NT2/D1 (cell line): Measurements from ENCODE around the gene CANX.

ENCODE experiments used
- DNase-seq: peaks from one replicate; pipeline ENCODE4 v3.0.0-alpha.2; 2011; ENCODE audit warnings: low read depth, low spot score
- H3K27me3 ChIP-seq: 2 replicates; pipeline ENCODE4 v1.6.0; 2011; ENCODE audit warnings: mild to moderate bottlenecking; ENCODE audit not compliant: insufficient read length, insufficient read depth
- H3K36me3 ChIP-seq: 2 replicates; pipeline ENCODE4 v1.6.1; 2011; ENCODE audit warnings: mild to moderate bottlenecking, low read length, mixed read lengths; ENCODE audit not compliant: insufficient read depth, insufficient read length
- H3K4me1 ChIP-seq: 2 replicates; pipeline ENCODE4 v1.5.1; 2011; ENCODE audit not compliant: insufficient read depth, insufficient read length
- H3K4me3 ChIP-seq: 2 replicates; pipeline ENCODE4 v1.5.1; 2011; ENCODE audit warnings: low read depth; ENCODE audit not compliant: insufficient read length
- H3K9ac ChIP-seq: 2 replicates; pipeline ENCODE4 v1.6.0; 2011; ENCODE audit warnings: low read depth; ENCODE audit not compliant: insufficient read length
- H3K9me3 ChIP-seq: 2 replicates; pipeline ENCODE4 v1.5.1; 2011; ENCODE audit warnings: mild to moderate bottlenecking, low read length; ENCODE audit not compliant: insufficient read depth
- SUZ12 ChIP-seq: IDR thresholded peaks from 2 replicates; pipeline ENCODE4 v1.6.1; 2011; ENCODE audit not compliant: insufficient read length, insufficient read depth; ENCODE audit errors: extremely low read depth
- YY1 ChIP-seq: IDR thresholded peaks from 2 replicates; pipeline ENCODE4 v1.6.1; 2011; ENCODE audit not compliant: insufficient read length, insufficient read depth
- ZNF274 ChIP-seq: IDR thresholded peaks from 2 replicates; pipeline ENCODE4 v1.6.1; 2011; ENCODE audit warnings: mild to moderate bottlenecking, low read depth, low read length

CANX gene

DNA sequence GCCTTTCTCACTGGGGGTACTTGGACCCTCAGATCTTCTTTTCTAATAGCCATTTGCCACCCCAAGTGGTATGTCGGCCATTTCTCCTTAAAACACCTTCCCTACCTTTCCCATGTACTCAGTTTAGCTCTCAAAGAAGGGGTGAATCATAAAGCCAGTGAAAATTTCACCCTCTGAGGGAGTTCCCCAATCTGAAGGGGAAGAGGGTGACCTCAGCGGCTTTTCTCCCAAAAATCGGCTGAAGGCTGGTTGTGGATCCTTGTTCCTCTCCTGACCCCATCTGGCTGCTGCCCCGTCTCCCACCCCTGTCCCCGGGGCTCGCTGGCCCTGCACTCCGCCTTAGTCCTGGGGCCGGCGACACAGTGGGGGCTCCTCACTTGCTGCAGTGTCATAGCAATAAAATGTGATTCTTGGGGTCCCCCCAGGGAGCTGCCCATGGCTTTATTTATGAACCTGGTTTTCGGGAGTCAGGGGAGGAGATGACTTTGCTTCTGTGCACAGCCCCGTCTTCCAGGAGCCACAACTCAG, 77.7 kb downstream of the CANX start:
- no peak overlapping the region for H3K9ac ChIP-seq
- TF ChIP-seq SUZ12 (no peak), YY1 (no peak), ZNF274 (no peak)
- no peaks in the 10 kb centered on the region for H3K27me3 ChIP-seq
- no peak overlapping the region for H3K4me3 ChIP-seq
- peaks cover 68% of the 10 kb centered on the region for H3K36me3 ChIP-seq
- H3K4me1 ChIP-seq: no peaks in the 10 kb centered on the region
- DNase-seq: no peak
- H3K9me3 ChIP-seq: no peaks in the 10 kb centered on the region

DNA sequence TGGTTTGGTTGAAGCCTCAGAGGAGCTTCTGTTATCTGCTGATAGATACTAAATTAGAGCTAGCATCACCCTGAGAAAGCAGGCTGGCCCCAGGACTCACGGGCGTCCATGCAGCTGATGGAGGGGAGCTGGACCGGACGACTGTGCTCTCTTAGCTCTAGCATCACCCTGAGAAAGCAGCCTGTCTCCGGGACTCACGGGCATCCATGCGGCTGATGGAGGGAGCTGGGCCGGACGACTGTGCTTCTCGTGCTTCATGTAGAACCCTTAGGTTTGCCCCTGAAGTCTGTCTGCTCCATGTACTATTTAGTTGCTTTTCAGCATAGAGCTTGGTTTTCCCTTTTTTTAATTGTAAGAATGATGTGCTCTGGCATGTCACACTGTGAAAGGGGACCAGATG, 78.7 kb downstream of the CANX start:
- TF ChIP-seq ZNF274 (no peak), SUZ12 (no peak)
- H3K9me3 ChIP-seq: no peaks in the 10 kb centered on the region
- DNase-seq: no peak
- no peak overlapping the region for H3K4me3 ChIP-seq
- no peaks in the 10 kb centered on the region for H3K4me1 ChIP-seq
- no peak overlapping the region for H3K9ac ChIP-seq
- peaks cover 62% of the 10 kb centered on the region for H3K36me3 ChIP-seq
- no peaks in the 10 kb centered on the region for H3K27me3 ChIP-seq

DNA sequence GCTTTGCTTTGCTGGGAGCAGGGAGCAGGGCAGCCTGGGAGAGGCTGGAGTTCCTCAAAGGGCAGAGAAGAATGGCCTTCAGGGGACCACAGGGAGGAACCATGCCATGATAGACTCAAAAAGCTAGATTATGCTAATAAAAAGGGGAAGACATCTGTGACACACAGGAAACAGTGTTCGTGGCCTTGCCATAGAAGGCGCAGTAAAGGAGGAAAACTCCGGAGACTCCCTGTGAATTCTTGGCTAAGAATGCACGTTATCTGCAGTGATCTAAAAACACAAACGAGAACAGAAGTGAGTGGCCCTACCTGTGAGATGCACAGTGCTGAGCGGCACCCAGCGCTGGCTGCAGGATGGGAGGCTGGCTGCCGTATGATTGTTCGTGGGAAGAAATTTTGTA, 79.1 kb downstream of the CANX start:
- no peak overlapping the region for H3K4me3 ChIP-seq
- no peaks in the 10 kb centered on the region for H3K4me1 ChIP-seq
- peaks cover 59% of the 10 kb centered on the region for H3K36me3 ChIP-seq
- no peak for TF ChIP-seq ZNF274
- no peak for TF ChIP-seq SUZ12
- no peak for TF ChIP-seq YY1
- H3K27me3 ChIP-seq: no peaks in the 10 kb centered on the region
- no peaks in the 10 kb centered on the region for H3K9me3 ChIP-seq
- no peak overlapping the region for H3K9ac ChIP-seq
- DNase-seq: no peak

DNA sequence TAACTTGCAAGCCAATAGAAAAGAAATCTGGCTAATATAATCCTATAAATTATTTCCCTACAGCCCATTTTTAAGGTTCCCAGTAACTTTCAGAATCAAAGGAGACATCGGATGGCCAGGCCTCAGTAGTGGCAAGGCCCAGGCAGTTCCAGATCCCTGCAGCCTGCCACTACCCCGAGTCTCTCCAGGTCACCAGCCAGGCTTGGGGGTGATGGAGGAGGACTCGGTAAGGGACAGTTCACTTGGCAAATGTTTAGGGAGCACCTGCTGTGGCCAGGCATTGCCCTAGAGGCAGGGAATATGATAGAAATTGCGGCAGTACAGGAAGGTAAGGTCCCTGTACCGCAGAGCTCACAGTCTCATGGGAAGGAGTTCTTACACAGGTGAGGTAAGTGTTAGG, 79.8 kb downstream of the CANX start:
- Histone ChIP-seq H3K27me3 (no peaks in the 10 kb centered on the region), H3K4me1 (no peaks in the 10 kb centered on the region), H3K4me3 (no peak overlapping the region), H3K36me3 (peaks cover 52% of the 10 kb centered on the region), H3K9me3 (no peaks in the 10 kb centered on the region), H3K9ac (no peak overlapping the region)
- no peak for TF ChIP-seq ZNF274
- no peak for TF ChIP-seq SUZ12
- no peak for TF ChIP-seq YY1
- no peak for DNase-seq

DNA sequence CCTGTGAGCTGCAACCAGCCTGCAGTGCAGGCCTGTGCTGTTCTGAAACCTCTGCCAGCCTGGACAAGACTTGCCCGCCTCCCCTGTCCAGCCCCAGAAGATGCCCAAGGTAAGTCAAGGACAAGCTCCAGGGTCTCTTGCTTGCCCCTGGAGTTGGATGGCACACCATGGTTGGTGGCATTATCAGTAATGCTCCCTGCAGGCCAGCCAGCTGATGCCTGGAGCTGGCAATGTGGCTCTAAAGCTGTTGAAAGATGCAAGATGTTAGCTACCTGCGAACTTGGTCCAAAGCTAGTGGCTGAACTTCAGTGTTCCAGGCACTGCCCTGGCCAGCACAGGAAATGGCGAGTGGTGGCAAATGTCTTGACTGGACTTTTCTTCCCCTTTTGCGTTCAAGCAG, 81.1 kb downstream of the CANX start:
- H3K4me3 ChIP-seq: no peak overlapping the region
- no peak for TF ChIP-seq YY1
- DNase-seq: no peak

DNA sequence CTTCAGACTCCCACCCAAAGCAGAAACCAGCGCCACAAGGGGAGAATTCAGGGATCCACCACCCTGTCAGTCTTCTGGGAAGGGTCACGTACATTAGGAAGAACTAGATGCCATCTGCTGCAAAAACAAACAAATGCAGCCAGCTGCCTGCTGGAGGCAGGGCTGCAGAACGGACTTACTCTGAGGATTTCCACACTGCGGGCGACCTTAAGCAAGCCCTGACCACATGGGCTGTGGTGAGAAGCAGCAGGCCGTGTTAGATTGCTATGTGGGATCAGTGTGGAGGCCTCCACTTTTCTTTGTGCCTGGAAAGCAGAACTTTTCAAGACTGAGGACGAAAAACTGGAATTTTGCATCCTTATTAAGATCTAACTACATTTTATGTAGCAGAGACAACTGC, 81.6 kb downstream of the CANX start:
- no peak for TF ChIP-seq ZNF274
- no peak for TF ChIP-seq SUZ12
- TF ChIP-seq YY1: no peak
- Histone ChIP-seq H3K27me3 (no peaks in the 10 kb centered on the region), H3K4me1 (no peaks in the 10 kb centered on the region), H3K36me3 (peaks cover 34% of the 10 kb centered on the region), H3K4me3 (no peak overlapping the region), H3K9me3 (no peaks in the 10 kb centered on the region), H3K9ac (no peak overlapping the region)
- no peak for DNase-seq

More for the DNA sequence above, 81.1 kb downstream of the CANX start:
- H3K9ac ChIP-seq: no peak overlapping the region
- no peaks in the 10 kb centered on the region for H3K9me3 ChIP-seq
- H3K36me3 ChIP-seq: peaks cover 40% of the 10 kb centered on the region
- H3K4me1 ChIP-seq: no peaks in the 10 kb centered on the region
- H3K27me3 ChIP-seq: no peaks in the 10 kb centered on the region
